ENCODE data around the gene SLFN12L. TPM values are rescaled to one million over a fixed set of nuclear protein-coding genes. Genes with fewer than 3 reads are reported as not detected.

The SLFN12L gene
- total RNA-seq = 10 to 100 TPM; 48.8 to 50.8 TPM
- 27.5 TPM for polyA plus RNA-seq

- Histone ChIP-seq H3K4me3 (ENCODE audit: low read length) (peak within 1 kb of the TSS; percentile 72), H3K27me3 (ENCODE audit: insufficient read depth, low read length, poor library complexity, severe bottlenecking) (no peaks in the 10 kb centered on the region), H3K4me1 (ENCODE audit: insufficient read depth, low read length) (peaks cover 45% of the 10 kb centered on the region), H3K27ac (ENCODE audit: low read depth, low read length) (peak within 1 kb of the TSS; percentile 55), H3K36me3 (ENCODE audit: insufficient read depth, low read length) (no peaks in the 10 kb centered on the region), H3K9me3 (ENCODE audit: low read length) (no peaks in the 10 kb centered on the region)
- ChIA-PET POLR2A (interaction anchor here (0.6 to 4.5 kb wide), 7 partner anchors 16 to 473 kb away, joined by 6 to 27 read pairs (median 9); partner anchors contain the start of genes SLFN11 and SLFN5), CTCF (interaction anchor here (0.7 to 13.3 kb wide), 11 partner anchors 50 to 368 kb away, joined by 3 to 167 read pairs (median 8); partner anchors contain the start of genes SLFN13 and SLFN5)
- peak within 1 kb of the TSS; percentile 85 to 95 (median 91) for H3K4me3 Mint-ChIP-seq
- peaks cover 40 to 62% (median 52%) of the 10 kb centered on the region in 3 donors for H3K4me1 Mint-ChIP-seq
- peaks cover 5 to 32% (median 12%) of the 10 kb centered on the region in 3 donors for H3K36me3 Mint-ChIP-seq
- no peaks in the 10 kb centered on the region for H3K9me3 Mint-ChIP-seq
- peak in 2 of 5 donors; percentile 45 to 58 for DNase-seq
- H3K27ac Mint-ChIP-seq = peak within 1 kb of the TSS; percentile 91 to 100 (median 94)
- H3K27me3 Mint-ChIP-seq = no peaks in the 10 kb centered on the region
Observed at GRCh38 chr17:35537601-35538141, at the start of gene SLFN12L. TSS of gene SLFN12L (minus strand) at chr17:35537678. CDS start at chr17:35522364, 15,314 bp downstream.

- Histone ChIP-seq H3K9me3 (ENCODE audit: low read length) (no peaks in the 10 kb centered on the region), H3K4me3 (ENCODE audit: low read length) (peak overlapping the region; percentile 98), H3K36me3 (ENCODE audit: insufficient read depth, low read length) (no peaks in the 10 kb centered on the region), H3K27ac (ENCODE audit: low read depth, low read length) (peak overlapping the region; percentile 96), H3K4me1 (ENCODE audit: insufficient read depth, low read length) (peaks cover 21% of the 10 kb centered on the region), H3K27me3 (ENCODE audit: insufficient read depth, low read length, poor library complexity, severe bottlenecking) (no peaks in the 10 kb centered on the region)
- Mint-ChIP-seq H3K4me3 (peak overlapping the region; percentile 93 to 98 (median 95)), H3K36me3 (peaks cover 0 to 13% (median 0%) of the 10 kb centered on the region in 3 donors), H3K4me1 (peaks cover 35 to 46% (median 41%) of the 10 kb centered on the region in 3 donors), H3K27me3 (peaks cover 0 to 3% of the 10 kb centered on the region in 2 donors), H3K27ac (peak overlapping the region; percentile 91 to 99 (median 98)), H3K9me3 (no peaks in the 10 kb centered on the region)
- POLR2A ChIA-PET = interaction anchor here (0.5 to 1.6 kb wide), 4 partner anchors 8 to 273 kb away, joined by 3 to 25 read pairs (median 4); partner anchors contain the start of genes PEX12 and TAF15
- CTCF ChIA-PET = interaction anchor here (0.6 to 1.5 kb wide), 5 partner anchors 8 to 223 kb away, joined by 3 to 7 read pairs (median 3); partner anchors contain the start of genes PEX12, SLFN11 and TAF15
- DNase-seq = no peak
Observed at GRCh38 chr17:35586569-35587073, 49.1 kb upstream of the SLFN12L start.

- Mint-ChIP-seq H3K36me3 (peaks cover 0 to 9% (median 0%) of the 10 kb centered on the region in 3 donors), H3K27ac (peak overlapping the region in 1 of 8 donors; percentile 75), H3K4me3 (peak overlapping the region in 1 of 7 donors; percentile 59)
Observed at GRCh38 chr17:35584061-35584460, 46.6 kb upstream of the SLFN12L start.

DNA sequence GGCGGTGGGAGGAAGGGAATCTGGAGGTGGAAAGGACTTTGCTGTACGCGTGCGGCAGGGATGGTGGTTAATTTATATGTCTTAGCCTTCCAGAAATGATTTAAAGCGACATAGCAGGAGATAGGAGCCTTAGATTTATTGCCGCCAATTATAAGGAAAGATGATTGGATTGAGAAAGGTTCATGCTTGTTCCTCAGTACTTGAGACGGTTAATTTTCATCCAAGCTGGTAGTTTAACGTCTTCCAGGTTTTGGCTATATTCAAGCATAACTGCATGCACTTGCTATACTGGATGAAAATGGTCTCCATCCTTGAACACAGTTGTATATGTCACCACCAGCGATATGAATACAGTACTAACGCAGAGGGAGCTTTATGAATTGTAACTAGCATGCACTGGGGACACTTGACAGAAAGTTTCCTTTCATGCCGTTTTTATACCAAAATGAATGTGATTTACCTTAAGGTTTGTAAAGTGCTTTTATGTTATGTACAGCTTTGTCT lies 41.5 kb upstream of the SLFN12L start:
- Histone ChIP-seq H3K4me3 (ENCODE audit: low read length) (peak overlapping the region; percentile 85), H3K4me1 (ENCODE audit: insufficient read depth, low read length) (peaks cover 15% of the 10 kb centered on the region), H3K27ac (ENCODE audit: low read depth, low read length) (peak overlapping the region; percentile 90), H3K27me3 (ENCODE audit: insufficient read depth, low read length, poor library complexity, severe bottlenecking) (no peaks in the 10 kb centered on the region), H3K36me3 (ENCODE audit: insufficient read depth, low read length) (peaks cover 5% of the 10 kb centered on the region), H3K9me3 (ENCODE audit: low read length) (no peaks in the 10 kb centered on the region)
- no peak for DNase-seq
- Mint-ChIP-seq H3K27ac (peak overlapping the region; percentile 95 to 100 (median 99)), H3K4me1 (peaks cover 23 to 29% (median 26%) of the 10 kb centered on the region in 3 donors), H3K4me3 (peak overlapping the region; percentile 88 to 99 (median 97)), H3K36me3 (peaks cover 0 to 30% (median 5%) of the 10 kb centered on the region in 3 donors), H3K27me3 (no peaks in the 10 kb centered on the region), H3K9me3 (no peaks in the 10 kb centered on the region)
- CTCF ChIA-PET = interaction anchor here (0.8 to 2.2 kb wide), 13 partner anchors 8 to 437 kb away, joined by 3 to 7 read pairs (median 4); partner anchors contain the start of gene AP2B1
- POLR2A ChIA-PET = interaction anchor here (0.8 to 1.8 kb wide), 13 partner anchors 8 to 418 kb away, joined by 3 to 25 read pairs (median 5); partner anchors contain the start of genes AP2B1, SLFN5 and TAF15

More at GRCh38 chr17:35584061-35584460, 46.6 kb upstream of the SLFN12L start:
- peaks cover 0 to 3% of the 10 kb centered on the region in 2 donors for H3K27me3 Mint-ChIP-seq
- H3K9me3 Mint-ChIP-seq = no peaks in the 10 kb centered on the region
- ChIA-PET CTCF (no interaction called here), POLR2A (no interaction called here)
- no peak overlapping the region for H3K4me3 ChIP-seq (ENCODE audit: low read length)
- peaks cover 27 to 32% (median 30%) of the 10 kb centered on the region in 3 donors for H3K4me1 Mint-ChIP-seq
- H3K36me3 ChIP-seq (ENCODE audit: insufficient read depth, low read length) = no peaks in the 10 kb centered on the region
- H3K4me1 ChIP-seq (ENCODE audit: insufficient read depth, low read length) = peaks cover 20% of the 10 kb centered on the region
- no peak for DNase-seq
- no peak overlapping the region for H3K27ac ChIP-seq (ENCODE audit: low read depth, low read length)
- no peaks in the 10 kb centered on the region for H3K27me3 ChIP-seq (ENCODE audit: insufficient read depth, low read length, poor library complexity, severe bottlenecking)
- H3K9me3 ChIP-seq (ENCODE audit: low read length) = no peaks in the 10 kb centered on the region

GRCh38 chr17:35578197-35578928 lies 40.9 kb upstream of the SLFN12L start, which contains the start of gene PEX12:
TSS of gene PEX12 (minus strand) at chr17:35578571. CDS start at chr17:35578021, 550 bp downstream.
- ChIA-PET POLR2A (interaction anchor here (0.5 to 1.8 kb wide), 15 partner anchors 8 to 417 kb away, joined by 3 to 25 read pairs (median 5); partner anchors contain the start of genes AP2B1, SLFN14, SLFN5 and TAF15), CTCF (interaction anchor here (0.8 to 2.2 kb wide), 13 partner anchors 8 to 437 kb away, joined by 3 to 7 read pairs (median 4); partner anchors contain the start of gene AP2B1)
- Mint-ChIP-seq H3K4me1 (peaks cover 23 to 29% (median 26%) of the 10 kb centered on the region in 3 donors), H3K36me3 (peaks cover 0 to 35% (median 5%) of the 10 kb centered on the region in 3 donors), H3K4me3 (peak within 1 kb of the TSS; percentile 88 to 99 (median 97)), H3K27ac (peak within 1 kb of the TSS; percentile 95 to 100 (median 99)), H3K27me3 (no peaks in the 10 kb centered on the region), H3K9me3 (no peaks in the 10 kb centered on the region)
- H3K4me3 ChIP-seq (ENCODE audit: low read length) = peak within 1 kb of the TSS; percentile 85
- no peaks in the 10 kb centered on the region for H3K27me3 ChIP-seq (ENCODE audit: insufficient read depth, low read length, poor library complexity, severe bottlenecking)
- H3K9me3 ChIP-seq (ENCODE audit: low read length) = no peaks in the 10 kb centered on the region
- H3K36me3 ChIP-seq (ENCODE audit: insufficient read depth, low read length) = peaks cover 5% of the 10 kb centered on the region
- peaks cover 15% of the 10 kb centered on the region for H3K4me1 ChIP-seq (ENCODE audit: insufficient read depth, low read length)
- H3K27ac ChIP-seq (ENCODE audit: low read depth, low read length) = peak within 1 kb of the TSS; percentile 90
- peak; percentile 83 to 94 (median 87) for DNase-seq

DNA sequence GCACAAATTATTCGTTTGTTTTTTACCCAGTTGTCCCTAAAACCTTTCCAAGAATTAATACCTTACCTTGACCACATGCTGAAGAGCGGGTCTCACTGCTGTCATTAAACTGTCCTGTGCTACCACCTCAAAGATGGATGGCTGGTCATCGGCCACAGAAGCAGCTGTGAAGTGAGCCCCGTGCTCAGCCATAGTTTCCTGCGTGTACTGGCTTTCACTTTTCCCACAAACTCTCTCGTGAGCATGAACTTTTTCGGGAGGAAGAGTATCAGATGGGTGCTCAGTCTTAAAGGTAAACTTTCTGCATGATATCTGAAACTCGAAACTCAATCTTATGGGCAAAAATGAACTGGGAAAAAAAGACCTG lies 40.3 kb upstream of the SLFN12L start:
- CTCF ChIA-PET = interaction anchor here (1.0 to 2.2 kb wide), 6 partner anchors 11 to 436 kb away, joined by 3 to 7 read pairs (median 4); no protein-coding TSS in a partner anchor
- H3K4me3 Mint-ChIP-seq = peak overlapping the region; percentile 88 to 99 (median 97)

GRCh38 chr17:35575759-35576158 lies 38.3 kb upstream of the SLFN12L start:
- Mint-ChIP-seq H3K27me3 (no peaks in the 10 kb centered on the region), H3K36me3 (peaks cover 0 to 38% (median 5%) of the 10 kb centered on the region in 3 donors), H3K27ac (peak overlapping the region; percentile 12 to 99 (median 68)), H3K4me1 (peaks cover 25 to 38% (median 26%) of the 10 kb centered on the region in 3 donors), H3K9me3 (no peaks in the 10 kb centered on the region), H3K4me3 (peak overlapping the region in 3 of 7 donors; percentile 27 to 48 (median 46))
- H3K4me1 ChIP-seq (ENCODE audit: insufficient read depth, low read length) = peaks cover 15% of the 10 kb centered on the region
- ChIA-PET CTCF (interaction anchor here (0.9 kb wide), 1 partner anchor 21 kb away, joined by 3 read pairs; no protein-coding TSS in a partner anchor), POLR2A (no interaction called here)
- H3K27ac ChIP-seq (ENCODE audit: low read depth, low read length) = no peak overlapping the region
- DNase-seq = no peak
- H3K9me3 ChIP-seq (ENCODE audit: low read length) = no peaks in the 10 kb centered on the region
- H3K36me3 ChIP-seq (ENCODE audit: insufficient read depth, low read length) = peaks cover 5% of the 10 kb centered on the region
- H3K27me3 ChIP-seq (ENCODE audit: insufficient read depth, low read length, poor library complexity, severe bottlenecking) = no peaks in the 10 kb centered on the region
- H3K4me3 ChIP-seq (ENCODE audit: low read length) = no peak overlapping the region

More for the DNA sequence above, 40.3 kb upstream of the SLFN12L start:
- DNase-seq = no peak
- Histone ChIP-seq H3K36me3 (ENCODE audit: insufficient read depth, low read length) (peaks cover 5% of the 10 kb centered on the region), H3K4me3 (ENCODE audit: low read length) (peak overlapping the region; percentile 85), H3K9me3 (ENCODE audit: low read length) (no peaks in the 10 kb centered on the region), H3K4me1 (ENCODE audit: insufficient read depth, low read length) (peaks cover 15% of the 10 kb centered on the region), H3K27ac (ENCODE audit: low read depth, low read length) (peak overlapping the region; percentile 90), H3K27me3 (ENCODE audit: insufficient read depth, low read length, poor library complexity, severe bottlenecking) (no peaks in the 10 kb centered on the region)
- Mint-ChIP-seq H3K36me3 (peaks cover 0 to 35% (median 5%) of the 10 kb centered on the region in 3 donors), H3K27ac (peak overlapping the region; percentile 95 to 100 (median 99)), H3K4me1 (peaks cover 23 to 29% (median 26%) of the 10 kb centered on the region in 3 donors), H3K9me3 (no peaks in the 10 kb centered on the region), H3K27me3 (no peaks in the 10 kb centered on the region)
- POLR2A ChIA-PET = interaction anchor here (0.8 to 1.8 kb wide), 10 partner anchors 9 to 364 kb away, joined by 3 to 25 read pairs (median 6); partner anchors contain the start of genes AP2B1, SLFN14, SLFN5 and TAF15
